HEK293 (cell line): ENCODE data around the gene RAP1GAP.

Experiments
- CTCF ChIA-PET: fragments of 350-600 bp; formaldehyde crosslinking; extraction: SDS; loops from one replicate; lab custom pipeline; 2021; ENCODE audit warnings: antibody characterized with exemption; lab: Yijun Ruan, JAX
- POLR2A ChIA-PET: fragments of 300-600 bp; formaldehyde crosslinking; extraction: SDS; loops from one replicate; lab custom pipeline; 2020; ENCODE audit warnings: antibody characterized with exemption, inconsistent platforms; lab: Yijun Ruan, JAX
- H3K27ac ChIP-seq: fragments of 200-500 bp; sonication (Bioruptor generic); 2 replicates; pipeline ENCODE4 v1.5.1; 2014; ENCODE audit warnings: low read depth, low read length, control low read depth, inconsistent platforms; ENCODE audit errors: extremely low read depth
- H3K36me3 ChIP-seq, 2 experiments: fragments of 200-500 bp in 1 of 2; sonication (Bioruptor generic) in 1 of 2; 1 replicate in 1 of 2; 2 replicates in 1 of 2; pipeline ENCODE4 v1.5.1; 2014 to 2017; ENCODE audit warnings: inconsistent platforms in 2 of 2, low read length in 2 of 2; ENCODE audit not compliant: control insufficient read depth in 2 of 2, insufficient read depth in 1 of 2
- H3K4me1 ChIP-seq: fragments of 200-500 bp; sonication (Bioruptor generic); 2 replicates; pipeline ENCODE4 v1.5.1; 2014; ENCODE audit warnings: mild to moderate bottlenecking, low read length, inconsistent platforms; ENCODE audit not compliant: control insufficient read depth, insufficient read depth
- H3K4me3 ChIP-seq: 2 replicates; pipeline ENCODE4 v1.5.1; 2011; ENCODE audit warnings: low read depth, mild to moderate bottlenecking, control low read depth, low read length, moderate library complexity
- H3K9me3 ChIP-seq: fragments of 200-500 bp; sonication (Bioruptor generic); 2 replicates; pipeline ENCODE4 v1.5.1; 2014; ENCODE audit warnings: low read depth, low read length, inconsistent platforms; ENCODE audit not compliant: control insufficient read depth, insufficient read depth
- GLIS2 ChIP-seq: fragments of 450-650 bp; formaldehyde crosslinking; IDR thresholded peaks from 2 replicates; pipeline ENCODE4 v1.5.1; 2016; ENCODE audit warnings: missing biosample characterization, missing genetic modification characterization
- KLF16 ChIP-seq: fragments of 450-650 bp; formaldehyde crosslinking; IDR thresholded peaks from 2 replicates; pipeline ENCODE4 v1.5.1; 2017; ENCODE audit warnings: missing biosample characterization, missing genetic modification characterization
- KLF7 ChIP-seq: fragments of 450-650 bp; formaldehyde crosslinking; IDR thresholded peaks from 2 replicates; pipeline ENCODE4 v1.5.1; 2016; ENCODE audit warnings: missing biosample characterization, missing genetic modification characterization, borderline replicate concordance
- SCRT2 ChIP-seq: fragments of 450-650 bp; formaldehyde crosslinking; IDR thresholded peaks from 2 replicates; pipeline ENCODE4 v1.5.1; 2016; ENCODE audit warnings: missing biosample characterization, missing genetic modification characterization
- ZFHX2 ChIP-seq: fragments of 450-650 bp; formaldehyde crosslinking; conservative IDR thresholded peaks from 2 replicates; pipeline ENCODE4 v1.5.1; 2016; ENCODE audit warnings: missing biosample characterization, missing genetic modification characterization
- ZFP69B ChIP-seq: fragments of 450-650 bp; formaldehyde crosslinking; IDR thresholded peaks from 2 replicates; pipeline ENCODE4 v1.5.1; 2016; ENCODE audit warnings: missing biosample characterization, missing genetic modification characterization
- ZNF155 ChIP-seq: fragments of 450-650 bp; formaldehyde crosslinking; IDR thresholded peaks from 2 replicates; pipeline ENCODE4 v1.5.1; 2016; ENCODE audit warnings: missing biosample characterization, missing genetic modification characterization
- ZNF16 ChIP-seq: fragments of 450-650 bp; formaldehyde crosslinking; IDR thresholded peaks from 2 replicates; pipeline ENCODE4 v1.5.1; 2016; ENCODE audit warnings: low read depth, missing biosample characterization, missing genetic modification characterization
- TF ChIP-seq, protein P1 (sequence below): fragments of 450-650 bp; formaldehyde crosslinking; IDR thresholded peaks from 2 replicates; pipeline ENCODE4 v1.5.1; 2016; ENCODE audit warnings: missing biosample characterization, missing genetic modification characterization
- TF ChIP-seq, protein P2 (sequence below): fragments of 450-650 bp; formaldehyde crosslinking; IDR thresholded peaks from 2 replicates; pipeline ENCODE4 v1.5.1; 2017; ENCODE audit warnings: missing biosample characterization, missing genetic modification characterization
- TF ChIP-seq, protein P3 (sequence below): fragments of 450-650 bp; formaldehyde crosslinking; optimal IDR thresholded peaks from 2 replicates; pipeline ENCODE3; 2016; ENCODE audit warnings: missing biosample characterization, mild to moderate bottlenecking, missing genetic modification characterization
- TF ChIP-seq, protein P4 (sequence below): fragments of 450-650 bp; formaldehyde crosslinking; IDR thresholded peaks from 2 replicates; pipeline ENCODE4 v1.5.1; 2017; ENCODE audit warnings: missing biosample characterization, mild to moderate bottlenecking, missing genetic modification characterization, moderate library complexity
- TF ChIP-seq, protein P5 (sequence below): fragments of 450-650 bp; formaldehyde crosslinking; IDR thresholded peaks from 2 replicates; pipeline ENCODE4 v1.5.1; 2016; ENCODE audit warnings: missing biosample characterization, missing genetic modification characterization
- TF ChIP-seq, protein P6 (sequence below): fragments of 450-650 bp; formaldehyde crosslinking; IDR thresholded peaks from 2 replicates; pipeline ENCODE4 v1.5.1; 2016; ENCODE audit warnings: missing biosample characterization, missing genetic modification characterization, borderline replicate concordance

Gene RAP1GAP

GRCh38 chr1:21622466-21623315, 46.5 kb downstream of the RAP1GAP start (continued):
- peak; percentile 60; the same call in 1 of the 2 replicates for TF ChIP-seq ZFP69B (tag by site-specific recombination)
- TF ChIP-seq, all 188 proteins: peak for 9

DNA sequence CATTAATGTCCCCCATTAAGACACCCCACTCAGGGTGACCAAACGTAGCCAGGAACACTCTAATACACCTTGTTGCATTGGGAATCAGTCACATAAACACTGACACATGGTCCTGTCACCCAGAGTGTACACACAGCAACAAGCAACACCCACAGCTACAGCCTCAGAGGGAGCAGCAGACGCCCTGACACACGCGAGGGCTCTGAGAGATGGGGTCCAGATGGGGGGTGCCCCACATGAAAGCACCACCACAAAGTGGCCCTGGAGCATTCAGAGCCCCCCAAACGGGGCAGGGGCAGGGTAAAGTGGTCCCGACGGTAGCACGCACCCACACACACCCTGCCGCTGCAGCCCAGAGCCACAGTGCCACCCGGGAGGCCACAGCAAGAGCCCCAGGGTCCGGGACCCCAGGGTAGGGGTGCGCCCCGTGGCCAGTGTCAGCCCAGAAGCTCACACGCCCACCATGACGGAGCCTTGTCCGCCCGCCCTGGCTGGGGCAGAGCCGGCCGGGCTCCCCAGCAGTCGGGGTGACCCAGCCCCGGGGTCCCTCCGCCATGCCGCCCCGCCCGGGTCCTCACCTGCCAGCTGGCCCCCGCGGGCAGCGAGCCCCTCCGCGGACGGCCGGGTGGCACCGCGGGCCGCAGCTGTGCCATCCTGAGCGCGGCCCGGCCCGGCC, 47.3 kb downstream of the RAP1GAP start:
- Histone ChIP-seq H3K4me1 (peaks cover 4% of the 10 kb centered on the region; the same call in 1 of the 2 replicates), H3K36me3 (no peaks in the 10 kb centered on the region), H3K27ac (no peak overlapping the region; the same call in 1 of the 2 replicates), H3K4me3 (no peak overlapping the region), H3K9me3 (no peaks in the 10 kb centered on the region)
- TF ChIP-seq SCRT2 (tag by site-specific recombination): peak; percentile 34; the same call in 1 of the 2 replicates
- TF ChIP-seq GLIS2: peak; percentile 67
- TF ChIP-seq, protein P1, sequence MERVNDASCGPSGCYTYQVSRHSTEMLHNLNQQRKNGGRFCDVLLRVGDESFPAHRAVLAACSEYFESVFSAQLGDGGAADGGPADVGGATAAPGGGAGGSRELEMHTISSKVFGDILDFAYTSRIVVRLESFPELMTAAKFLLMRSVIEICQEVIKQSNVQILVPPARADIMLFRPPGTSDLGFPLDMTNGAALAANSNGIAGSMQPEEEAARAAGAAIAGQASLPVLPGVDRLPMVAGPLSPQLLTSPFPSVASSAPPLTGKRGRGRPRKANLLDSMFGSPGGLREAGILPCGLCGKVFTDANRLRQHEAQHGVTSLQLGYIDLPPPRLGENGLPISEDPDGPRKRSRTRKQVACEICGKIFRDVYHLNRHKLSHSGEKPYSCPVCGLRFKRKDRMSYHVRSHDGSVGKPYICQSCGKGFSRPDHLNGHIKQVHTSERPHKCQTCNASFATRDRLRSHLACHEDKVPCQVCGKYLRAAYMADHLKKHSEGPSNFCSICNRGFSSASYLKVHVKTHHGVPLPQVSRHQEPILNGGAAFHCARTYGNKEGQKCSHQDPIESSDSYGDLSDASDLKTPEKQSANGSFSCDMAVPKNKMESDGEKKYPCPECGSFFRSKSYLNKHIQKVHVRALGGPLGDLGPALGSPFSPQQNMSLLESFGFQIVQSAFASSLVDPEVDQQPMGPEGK: 0 out of 2 replicates have a peak, but pooled peaks have one; percentile 14
- 0 out of 2 replicates have a peak, but pooled peaks have one; percentile 14 for TF ChIP-seq ZFHX2 (tag by site-specific recombination)
- no peak for TF ChIP-seq KLF16
- TF ChIP-seq, protein P2, sequence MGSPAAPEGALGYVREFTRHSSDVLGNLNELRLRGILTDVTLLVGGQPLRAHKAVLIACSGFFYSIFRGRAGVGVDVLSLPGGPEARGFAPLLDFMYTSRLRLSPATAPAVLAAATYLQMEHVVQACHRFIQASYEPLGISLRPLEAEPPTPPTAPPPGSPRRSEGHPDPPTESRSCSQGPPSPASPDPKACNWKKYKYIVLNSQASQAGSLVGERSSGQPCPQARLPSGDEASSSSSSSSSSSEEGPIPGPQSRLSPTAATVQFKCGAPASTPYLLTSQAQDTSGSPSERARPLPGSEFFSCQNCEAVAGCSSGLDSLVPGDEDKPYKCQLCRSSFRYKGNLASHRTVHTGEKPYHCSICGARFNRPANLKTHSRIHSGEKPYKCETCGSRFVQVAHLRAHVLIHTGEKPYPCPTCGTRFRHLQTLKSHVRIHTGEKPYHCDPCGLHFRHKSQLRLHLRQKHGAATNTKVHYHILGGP: no peak
- ChIA-PET POLR2A (no interaction called here), CTCF (interaction anchor here (0.6 to 1.3 kb wide), 2 partner anchors 26 to 90 kb away, joined by 3 read pairs; no protein-coding TSS in a partner anchor)

GRCh38 chr1:21621051-21621450, 48.1 kb downstream of the RAP1GAP start:
- Histone ChIP-seq H3K9me3 (no peaks in the 10 kb centered on the region), H3K36me3 (no peaks in the 10 kb centered on the region), H3K27ac (no peak overlapping the region), H3K4me1 (peaks cover 4% of the 10 kb centered on the region; the same call in 1 of the 2 replicates), H3K4me3 (no peak overlapping the region)
- CTCF ChIA-PET: interaction anchor here (0.6 to 1.3 kb wide), 2 partner anchors 26 to 89 kb away, joined by 3 read pairs; no protein-coding TSS in a partner anchor
- POLR2A ChIA-PET: no interaction called here
- TF ChIP-seq, protein P3, sequence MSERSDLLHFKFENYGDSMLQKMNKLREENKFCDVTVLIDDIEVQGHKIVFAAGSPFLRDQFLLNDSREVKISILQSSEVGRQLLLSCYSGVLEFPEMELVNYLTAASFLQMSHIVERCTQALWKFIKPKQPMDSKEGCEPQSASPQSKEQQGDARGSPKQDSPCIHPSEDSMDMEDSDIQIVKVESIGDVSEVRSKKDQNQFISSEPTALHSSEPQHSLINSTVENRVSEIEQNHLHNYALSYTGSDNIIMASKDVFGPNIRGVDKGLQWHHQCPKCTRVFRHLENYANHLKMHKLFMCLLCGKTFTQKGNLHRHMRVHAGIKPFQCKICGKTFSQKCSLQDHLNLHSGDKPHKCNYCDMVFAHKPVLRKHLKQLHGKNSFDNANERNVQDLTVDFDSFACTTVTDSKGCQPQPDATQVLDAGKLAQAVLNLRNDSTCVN: no peak
- no peak for TF ChIP-seq ZNF16 (tag by site-specific recombination)
- TF ChIP-seq, protein P4, sequence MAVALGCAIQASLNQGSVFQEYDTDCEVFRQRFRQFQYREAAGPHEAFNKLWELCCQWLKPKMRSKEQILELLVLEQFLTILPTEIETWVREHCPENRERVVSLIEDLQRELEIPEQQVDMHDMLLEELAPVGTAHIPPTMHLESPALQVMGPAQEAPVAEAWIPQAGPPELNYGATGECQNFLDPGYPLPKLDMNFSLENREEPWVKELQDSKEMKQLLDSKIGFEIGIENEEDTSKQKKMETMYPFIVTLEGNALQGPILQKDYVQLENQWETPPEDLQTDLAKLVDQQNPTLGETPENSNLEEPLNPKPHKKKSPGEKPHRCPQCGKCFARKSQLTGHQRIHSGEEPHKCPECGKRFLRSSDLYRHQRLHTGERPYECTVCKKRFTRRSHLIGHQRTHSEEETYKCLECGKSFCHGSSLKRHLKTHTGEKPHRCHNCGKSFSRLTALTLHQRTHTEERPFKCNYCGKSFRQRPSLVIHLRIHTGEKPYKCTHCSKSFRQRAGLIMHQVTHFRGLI (tag by site-specific recombination): no peak
- TF ChIP-seq, protein P5, sequence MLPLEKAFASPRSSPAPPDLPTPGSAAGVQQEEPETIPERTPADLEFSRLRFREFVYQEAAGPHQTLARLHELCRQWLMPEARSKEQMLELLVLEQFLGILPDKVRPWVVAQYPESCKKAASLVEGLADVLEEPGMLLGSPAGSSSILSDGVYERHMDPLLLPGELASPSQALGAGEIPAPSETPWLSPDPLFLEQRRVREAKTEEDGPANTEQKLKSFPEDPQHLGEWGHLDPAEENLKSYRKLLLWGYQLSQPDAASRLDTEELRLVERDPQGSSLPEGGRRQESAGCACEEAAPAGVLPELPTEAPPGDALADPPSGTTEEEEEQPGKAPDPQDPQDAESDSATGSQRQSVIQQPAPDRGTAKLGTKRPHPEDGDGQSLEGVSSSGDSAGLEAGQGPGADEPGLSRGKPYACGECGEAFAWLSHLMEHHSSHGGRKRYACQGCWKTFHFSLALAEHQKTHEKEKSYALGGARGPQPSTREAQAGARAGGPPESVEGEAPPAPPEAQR (tag by site-specific recombination): no peak
- TF ChIP-seq, protein P6, sequence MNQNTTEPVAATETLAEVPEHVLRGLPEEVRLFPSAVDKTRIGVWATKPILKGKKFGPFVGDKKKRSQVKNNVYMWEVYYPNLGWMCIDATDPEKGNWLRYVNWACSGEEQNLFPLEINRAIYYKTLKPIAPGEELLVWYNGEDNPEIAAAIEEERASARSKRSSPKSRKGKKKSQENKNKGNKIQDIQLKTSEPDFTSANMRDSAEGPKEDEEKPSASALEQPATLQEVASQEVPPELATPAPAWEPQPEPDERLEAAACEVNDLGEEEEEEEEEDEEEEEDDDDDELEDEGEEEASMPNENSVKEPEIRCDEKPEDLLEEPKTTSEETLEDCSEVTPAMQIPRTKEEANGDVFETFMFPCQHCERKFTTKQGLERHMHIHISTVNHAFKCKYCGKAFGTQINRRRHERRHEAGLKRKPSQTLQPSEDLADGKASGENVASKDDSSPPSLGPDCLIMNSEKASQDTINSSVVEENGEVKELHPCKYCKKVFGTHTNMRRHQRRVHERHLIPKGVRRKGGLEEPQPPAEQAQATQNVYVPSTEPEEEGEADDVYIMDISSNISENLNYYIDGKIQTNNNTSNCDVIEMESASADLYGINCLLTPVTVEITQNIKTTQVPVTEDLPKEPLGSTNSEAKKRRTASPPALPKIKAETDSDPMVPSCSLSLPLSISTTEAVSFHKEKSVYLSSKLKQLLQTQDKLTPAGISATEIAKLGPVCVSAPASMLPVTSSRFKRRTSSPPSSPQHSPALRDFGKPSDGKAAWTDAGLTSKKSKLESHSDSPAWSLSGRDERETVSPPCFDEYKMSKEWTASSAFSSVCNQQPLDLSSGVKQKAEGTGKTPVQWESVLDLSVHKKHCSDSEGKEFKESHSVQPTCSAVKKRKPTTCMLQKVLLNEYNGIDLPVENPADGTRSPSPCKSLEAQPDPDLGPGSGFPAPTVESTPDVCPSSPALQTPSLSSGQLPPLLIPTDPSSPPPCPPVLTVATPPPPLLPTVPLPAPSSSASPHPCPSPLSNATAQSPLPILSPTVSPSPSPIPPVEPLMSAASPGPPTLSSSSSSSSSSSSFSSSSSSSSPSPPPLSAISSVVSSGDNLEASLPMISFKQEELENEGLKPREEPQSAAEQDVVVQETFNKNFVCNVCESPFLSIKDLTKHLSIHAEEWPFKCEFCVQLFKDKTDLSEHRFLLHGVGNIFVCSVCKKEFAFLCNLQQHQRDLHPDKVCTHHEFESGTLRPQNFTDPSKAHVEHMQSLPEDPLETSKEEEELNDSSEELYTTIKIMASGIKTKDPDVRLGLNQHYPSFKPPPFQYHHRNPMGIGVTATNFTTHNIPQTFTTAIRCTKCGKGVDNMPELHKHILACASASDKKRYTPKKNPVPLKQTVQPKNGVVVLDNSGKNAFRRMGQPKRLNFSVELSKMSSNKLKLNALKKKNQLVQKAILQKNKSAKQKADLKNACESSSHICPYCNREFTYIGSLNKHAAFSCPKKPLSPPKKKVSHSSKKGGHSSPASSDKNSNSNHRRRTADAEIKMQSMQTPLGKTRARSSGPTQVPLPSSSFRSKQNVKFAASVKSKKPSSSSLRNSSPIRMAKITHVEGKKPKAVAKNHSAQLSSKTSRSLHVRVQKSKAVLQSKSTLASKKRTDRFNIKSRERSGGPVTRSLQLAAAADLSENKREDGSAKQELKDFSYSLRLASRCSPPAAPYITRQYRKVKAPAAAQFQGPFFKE (tag by site-specific recombination): no peak
- no peak for TF ChIP-seq KLF7 (tag by site-specific recombination)
- no peak for TF ChIP-seq ZNF155 (tag by site-specific recombination)
